ENCODE results near the gene SMIM12.

GRCh38 chr1:34829250-34829649, 30.3 kb downstream of the SMIM12 start:
- TF ChIP-seq CTCF (IDR thresholded peaks at IDR 0.05) (no peak), EZH2 (IDR thresholded peaks at IDR 0.05) (no peak)

Data from neural progenitor cell (in vitro differentiated cells).